Tibial nerve (tissue), 4 donors: ENCODE measurements around the gene CDKL4. TPM values are rescaled to one million over a fixed set of nuclear protein-coding genes. Genes with fewer than 3 reads are reported as not detected.

Experiments used
- DNase-seq, 2 donors: peaks; one replicate each; pipeline ENCODE4 v3.0.0-alpha.2; 2019; ENCODE audit warnings: low spot score in 2 of 2
- H3K27ac ChIP-seq, 4 donors: fragments of 200-600 bp; sonication (generic) in 3 of 4; one replicate each; pipeline ENCODE4 v1.5.1; 2017 to 2019; ENCODE audit warnings: mild to moderate bottlenecking in 1 of 4
- H3K27me3 ChIP-seq, 2 donors: fragments of 200-600 bp; sonication (generic) in 1 of 2; one replicate each; pipeline versions ENCODE4 v1.5.1 to v1.6.0; 2017 to 2019
- H3K36me3 ChIP-seq, 3 donors: fragments of 200-600 bp; sonication (generic); one replicate each; pipeline ENCODE4 v1.5.1; 2018 to 2019
- H3K4me1 ChIP-seq, 4 donors: fragments of 200-600 bp; sonication (generic) in 3 of 4; one replicate each; pipeline ENCODE4 v1.5.1; 2017 to 2019
- H3K4me3 ChIP-seq, 4 donors: fragments of 200-600 bp; sonication (generic) in 3 of 4; one replicate each; pipeline ENCODE4 v1.5.1; 2017 to 2019; ENCODE audit warnings: mild to moderate bottlenecking in 1 of 4, moderate library complexity in 1 of 4
- H3K9me3 ChIP-seq, 4 donors: fragments of 200-600 bp; sonication (generic) in 3 of 4; one replicate each; pipeline ENCODE4 v1.5.1; 2017 to 2019
- EP300 ChIP-seq, 2 donors: sonication (generic); formaldehyde crosslinking; IDR thresholded peaks; one replicate each; pipeline ENCODE4 v1.6.1; 2017; ENCODE audit warnings: antibody characterized with exemption in 2 of 2, mild to moderate bottlenecking in 1 of 2
- POLR2A ChIP-seq, 2 donors: fragments of 450-650 bp; IDR thresholded peaks; one replicate each; pipeline ENCODE4 v1.6.1; 2017; ENCODE audit warnings: antibody characterized with exemption in 2 of 2, mild to moderate bottlenecking in 2 of 2, moderate library complexity in 2 of 2
- WGBS, 2 donors: methylation state at CpG; one replicate each; pipeline ENCODE4 v1.1.5; 2018; 5-methylcytosine and 5-hydroxymethylcytosine counted together
- total RNA-seq, 4 donors: library from RNA; depleted of rRNA; stranded (reverse); fragments of >200 nt; gene quantifications; one replicate each; pipeline ENCODE4 v1.1.0, GENCODE V29; 2016
- TF ChIP-seq, protein P1 (sequence below), 5 experiments: fragments of 200-600 bp in 3 of 5; fragments of 450-650 bp in 2 of 5; sonication (generic) in 3 of 5; IDR thresholded peaks; one replicate each; pipeline ENCODE4 v1.5.1; 2016 to 2019; ENCODE audit warnings: antibody characterized with exemption in 5 of 5, mild to moderate bottlenecking in 3 of 5, moderate library complexity in 2 of 5

The CDKL4 gene
- total RNA-seq, 4 donors from 2014 or later = 0.22 to 0.42 TPM; not detected in 2

DNA sequence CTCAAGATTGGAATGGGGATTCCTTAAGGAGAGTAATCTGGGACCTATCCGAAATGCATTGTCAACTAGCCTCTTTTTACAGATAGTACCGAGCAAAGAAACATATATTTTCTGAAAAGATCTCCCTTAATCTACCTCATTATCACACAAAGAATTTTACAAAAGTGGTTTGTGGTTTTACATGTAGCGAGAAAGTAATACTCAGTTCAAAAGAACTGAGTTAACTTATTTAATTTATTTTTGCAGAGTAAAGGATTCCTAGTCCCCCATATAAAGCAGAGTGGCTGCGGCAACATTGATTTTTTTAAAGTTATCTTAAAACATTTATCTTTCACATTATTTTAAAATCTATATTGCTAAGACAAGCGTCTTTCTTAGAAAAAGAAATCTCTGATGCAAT is 107.0 kb downstream of the CDKL4 start:
- WGBS, 2 donors = 88 to 90% methylated on average over 5 of the region's 5 CpGs
- no peak for DNase-seq
- TF ChIP-seq POLR2A (IDR thresholded peaks at IDR 0.05) (no peak), EP300 (IDR thresholded peaks at IDR 0.05) (no peak)
- TF ChIP-seq, protein P1, sequence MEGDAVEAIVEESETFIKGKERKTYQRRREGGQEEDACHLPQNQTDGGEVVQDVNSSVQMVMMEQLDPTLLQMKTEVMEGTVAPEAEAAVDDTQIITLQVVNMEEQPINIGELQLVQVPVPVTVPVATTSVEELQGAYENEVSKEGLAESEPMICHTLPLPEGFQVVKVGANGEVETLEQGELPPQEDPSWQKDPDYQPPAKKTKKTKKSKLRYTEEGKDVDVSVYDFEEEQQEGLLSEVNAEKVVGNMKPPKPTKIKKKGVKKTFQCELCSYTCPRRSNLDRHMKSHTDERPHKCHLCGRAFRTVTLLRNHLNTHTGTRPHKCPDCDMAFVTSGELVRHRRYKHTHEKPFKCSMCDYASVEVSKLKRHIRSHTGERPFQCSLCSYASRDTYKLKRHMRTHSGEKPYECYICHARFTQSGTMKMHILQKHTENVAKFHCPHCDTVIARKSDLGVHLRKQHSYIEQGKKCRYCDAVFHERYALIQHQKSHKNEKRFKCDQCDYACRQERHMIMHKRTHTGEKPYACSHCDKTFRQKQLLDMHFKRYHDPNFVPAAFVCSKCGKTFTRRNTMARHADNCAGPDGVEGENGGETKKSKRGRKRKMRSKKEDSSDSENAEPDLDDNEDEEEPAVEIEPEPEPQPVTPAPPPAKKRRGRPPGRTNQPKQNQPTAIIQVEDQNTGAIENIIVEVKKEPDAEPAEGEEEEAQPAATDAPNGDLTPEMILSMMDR (IDR thresholded peaks at IDR 0.05) = no peak
- no peaks in the 10 kb centered on the region for H3K9me3 ChIP-seq
- H3K27ac ChIP-seq = no peak overlapping the region
- H3K4me3 ChIP-seq = no peak overlapping the region
- H3K4me1 ChIP-seq = peaks cover 0 to 8% (median 4%) of the 10 kb centered on the region in 4 donors
- no peaks in the 10 kb centered on the region for H3K27me3 ChIP-seq
- H3K36me3 ChIP-seq = no peaks in the 10 kb centered on the region

DNA sequence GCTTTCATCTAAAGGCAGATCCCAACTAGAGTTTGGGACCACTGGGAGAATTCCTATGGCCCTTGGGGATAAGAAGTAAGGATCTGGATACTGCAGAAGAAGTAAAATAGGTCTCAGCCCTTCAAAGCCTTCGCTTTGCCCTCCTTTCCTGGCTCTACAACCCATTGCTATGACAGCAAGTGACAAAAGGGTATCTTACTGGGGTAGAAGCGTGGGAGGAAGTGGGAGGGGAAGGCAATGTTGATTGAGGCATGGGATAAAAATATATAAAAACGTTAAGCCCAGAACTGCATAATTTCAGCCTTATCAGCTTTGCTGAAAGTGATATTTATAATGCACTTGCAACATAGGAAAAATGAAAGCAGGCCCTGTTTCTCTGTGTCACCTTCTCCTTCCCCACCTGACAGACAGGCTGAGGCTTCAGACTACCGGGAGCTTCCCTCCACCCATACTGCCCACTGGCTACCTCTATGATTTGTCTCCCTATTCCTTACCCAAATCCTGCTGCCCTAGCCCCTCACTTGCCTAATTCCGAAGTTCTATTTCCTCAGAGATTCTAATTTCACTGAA is 108.0 kb downstream of the CDKL4 start:
- no peaks in the 10 kb centered on the region for H3K36me3 ChIP-seq
- WGBS, 2 donors = 72 to 75% methylated on average over 5 of the region's 5 CpGs
- no peak overlapping the region for H3K27ac ChIP-seq
- TF ChIP-seq EP300 (IDR thresholded peaks at IDR 0.05) (no peak), POLR2A (IDR thresholded peaks at IDR 0.05) (no peak)
- TF ChIP-seq, protein P1 (IDR thresholded peaks at IDR 0.05) = no peak
- H3K9me3 ChIP-seq = no peaks in the 10 kb centered on the region
- H3K4me1 ChIP-seq = no peaks in the 10 kb centered on the region
- no peaks in the 10 kb centered on the region for H3K27me3 ChIP-seq
- no peak overlapping the region for H3K4me3 ChIP-seq
- DNase-seq = no peak

DNA sequence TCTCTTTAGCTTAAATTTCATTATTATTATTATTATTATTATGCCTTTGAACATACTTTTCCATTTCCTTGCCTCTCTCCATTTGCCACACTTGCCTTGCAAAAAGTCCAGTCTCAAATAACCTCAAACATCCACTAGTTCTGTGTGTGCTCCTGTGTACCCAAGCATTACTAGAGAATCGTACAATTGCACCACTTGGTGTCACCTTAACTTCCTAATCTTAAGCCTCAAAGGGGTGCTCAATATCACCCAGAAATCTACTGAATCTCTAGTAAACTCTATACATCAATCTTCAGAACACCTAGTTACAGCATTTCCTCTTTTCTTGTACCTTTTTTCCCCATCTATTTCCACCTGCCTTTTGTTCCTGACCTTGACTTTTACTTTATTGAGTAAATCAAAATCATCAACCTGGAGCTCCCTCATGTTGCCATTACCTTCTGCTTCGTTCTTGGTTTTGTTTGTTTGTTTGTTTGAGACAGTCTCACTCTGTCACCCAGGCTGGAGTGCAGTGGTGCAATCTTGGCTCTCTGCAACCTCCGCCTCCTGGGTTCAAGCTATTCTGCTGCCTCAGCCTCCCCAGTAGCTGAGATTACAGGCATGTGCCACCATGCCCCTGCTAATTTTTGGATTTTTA is 110.4 kb downstream of the CDKL4 start:
- Histone ChIP-seq H3K4me1 (peaks cover 0 to 3% (median 0%) of the 10 kb centered on the region in 4 donors), H3K36me3 (no peaks in the 10 kb centered on the region), H3K9me3 (no peaks in the 10 kb centered on the region), H3K27me3 (no peaks in the 10 kb centered on the region), H3K27ac (no peak overlapping the region), H3K4me3 (no peak overlapping the region)
- WGBS, 2 donors = 81 to 90% methylated on average over 3 of the region's 3 CpGs
- DNase-seq = no peak
- TF ChIP-seq, protein P1 (IDR thresholded peaks at IDR 0.05) = no peak
- TF ChIP-seq POLR2A (IDR thresholded peaks at IDR 0.05) = no peak
- no peak for TF ChIP-seq EP300 (IDR thresholded peaks at IDR 0.05)

DNA sequence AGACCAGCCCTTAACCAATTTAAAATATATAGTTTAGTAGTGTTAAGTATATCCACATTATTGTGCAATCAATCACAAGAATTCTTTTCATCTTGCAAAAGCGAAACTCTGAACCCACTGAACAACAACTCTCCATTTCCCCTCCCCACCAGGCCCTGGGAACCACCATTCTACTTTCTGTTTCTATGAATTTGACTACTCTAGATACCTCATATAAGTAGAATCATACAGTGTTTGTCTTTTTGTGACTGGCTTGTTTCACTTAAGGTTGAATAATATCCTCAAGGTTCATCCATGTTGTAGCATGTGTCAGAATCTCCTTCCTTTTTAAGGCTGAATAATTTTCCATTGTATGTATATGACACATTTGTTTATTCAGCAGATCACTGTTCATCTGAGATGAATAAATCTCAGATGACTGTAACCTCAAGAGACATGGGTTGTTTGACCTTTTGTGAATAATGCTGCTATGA is 114.8 kb downstream of the CDKL4 start:
- no peaks in the 10 kb centered on the region for H3K27me3 ChIP-seq
- 78 to 79% methylated on average over 1 of the region's 1 CpG for WGBS, 2 donors
- no peaks in the 10 kb centered on the region for H3K36me3 ChIP-seq
- H3K4me1 ChIP-seq = peaks cover 0 to 12% (median 7%) of the 10 kb centered on the region in 4 donors
- no peak overlapping the region for H3K4me3 ChIP-seq
- TF ChIP-seq POLR2A (IDR thresholded peaks at IDR 0.05) = no peak
- TF ChIP-seq, protein P1 (IDR thresholded peaks at IDR 0.05) = no peak
- no peak for DNase-seq
- no peaks in the 10 kb centered on the region for H3K9me3 ChIP-seq
- peak overlapping the region in 2 of 4 donors; percentile 20 to 56 for H3K27ac ChIP-seq

DNA sequence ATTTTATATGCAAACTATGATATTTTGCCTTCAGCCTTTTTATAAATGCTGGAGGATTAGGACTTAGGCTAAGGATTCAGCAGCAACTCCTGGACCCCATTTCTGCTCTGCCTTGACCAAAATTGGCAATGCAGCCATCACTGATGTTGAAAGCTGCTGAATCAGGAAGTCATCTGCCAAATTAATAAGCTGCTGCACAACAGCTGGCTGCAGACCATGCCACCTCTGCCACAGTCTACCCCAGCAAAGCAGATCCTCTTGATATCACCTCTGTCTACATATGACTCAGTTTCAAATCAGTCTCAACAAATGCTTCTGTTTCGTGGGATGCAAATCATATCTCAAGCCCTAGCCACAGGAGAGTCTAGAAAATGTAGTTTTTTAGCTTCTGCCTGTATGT is 115.8 kb downstream of the CDKL4 start:
- H3K9me3 ChIP-seq = no peaks in the 10 kb centered on the region
- H3K36me3 ChIP-seq = no peaks in the 10 kb centered on the region
- H3K4me3 ChIP-seq = no peak overlapping the region
- TF ChIP-seq, protein P1 (IDR thresholded peaks at IDR 0.05) = no peak
- no peak for TF ChIP-seq POLR2A (IDR thresholded peaks at IDR 0.05)
- TF ChIP-seq EP300 (IDR thresholded peaks at IDR 0.05) = no peak
- H3K27me3 ChIP-seq = no peaks in the 10 kb centered on the region
- DNase-seq = no peak
- 74 to 81% methylated on average over 1 of the region's 1 CpG for WGBS, 2 donors
- peak overlapping the region in 2 of 4 donors; percentile 6 to 47 for H3K27ac ChIP-seq
- H3K4me1 ChIP-seq = peaks cover 0 to 21% (median 10%) of the 10 kb centered on the region in 4 donors
